NCI-H82 treated with DMSO at 0.1 percent for 48 hours (cell line): ENCODE results near the gene SORCS2.

Experiments
- DNase-seq: peaks from one replicate; lab custom pipeline; 2025; ENCODE audit not compliant: unreplicated experiment; lab: John Stamatoyannopoulos, UW

Gene SORCS2

DNA sequence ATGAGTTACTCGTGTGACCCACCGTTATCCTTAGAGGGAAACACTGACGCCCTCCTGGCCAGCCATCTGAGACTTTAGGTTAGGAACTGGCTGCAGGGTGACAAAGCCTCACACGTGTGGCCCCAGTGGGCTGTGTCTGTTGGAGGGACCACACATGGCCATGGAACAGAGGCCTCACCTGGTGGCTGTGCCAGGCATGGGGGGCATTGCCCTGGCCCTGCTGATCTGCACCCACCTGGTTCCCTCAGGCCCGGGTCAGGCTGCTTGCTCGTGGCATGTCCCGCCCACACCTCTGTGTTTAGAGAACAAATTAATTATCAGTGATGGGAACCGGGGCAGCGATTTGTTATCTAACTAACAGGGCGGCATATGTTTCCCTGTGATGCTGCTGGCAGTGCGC is 343.3 kb downstream of the SORCS2 start:
- DNase-seq: no peak

DNA sequence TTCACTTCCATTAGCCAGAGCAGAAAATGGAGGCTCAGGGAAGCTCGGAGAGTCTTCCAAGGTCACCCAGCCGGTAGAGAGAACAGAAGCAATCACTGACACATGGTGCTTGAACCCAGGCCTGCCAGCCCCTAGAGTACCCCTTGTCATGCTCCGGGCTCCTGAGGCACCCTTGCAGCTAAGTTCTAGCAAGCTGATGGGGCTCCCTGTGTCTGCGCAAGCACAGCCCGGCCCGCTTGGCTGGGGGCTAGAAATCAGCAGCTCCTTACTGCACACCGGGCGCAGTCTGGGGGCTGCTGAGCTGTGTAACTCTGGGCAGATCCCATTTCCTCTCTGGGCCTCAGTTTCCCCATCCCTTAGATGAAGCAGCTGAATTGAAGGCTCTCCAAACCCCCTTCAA is 344.5 kb downstream of the SORCS2 start:
- DNase-seq: no peak

GRCh38 chr4:7537853-7538400 is 345.6 kb downstream of the SORCS2 start:
- no peak for DNase-seq

DNA sequence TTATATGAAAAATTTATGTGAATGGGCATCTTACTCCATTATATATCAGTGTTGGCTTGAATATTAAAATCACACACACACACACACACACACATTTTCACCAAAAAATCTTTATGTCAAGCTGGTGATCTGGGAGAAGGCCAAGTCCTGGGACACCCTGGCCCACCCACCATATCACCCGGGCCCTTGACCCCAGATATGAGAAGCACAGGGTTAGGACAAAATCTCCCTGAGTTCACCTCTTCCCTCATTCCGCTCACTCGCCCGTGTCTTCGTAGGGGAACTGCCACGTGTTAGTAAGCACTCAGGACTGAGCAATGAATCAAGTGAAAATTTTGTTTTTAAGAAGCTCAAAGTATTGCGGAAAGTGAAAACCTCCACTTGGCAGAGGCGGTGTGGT is 346.2 kb downstream of the SORCS2 start:
- DNase-seq: no peak

- DNase-seq: no peak
Measured at GRCh38 chr4:7539186-7539585, 346.8 kb downstream of the SORCS2 start.

DNA sequence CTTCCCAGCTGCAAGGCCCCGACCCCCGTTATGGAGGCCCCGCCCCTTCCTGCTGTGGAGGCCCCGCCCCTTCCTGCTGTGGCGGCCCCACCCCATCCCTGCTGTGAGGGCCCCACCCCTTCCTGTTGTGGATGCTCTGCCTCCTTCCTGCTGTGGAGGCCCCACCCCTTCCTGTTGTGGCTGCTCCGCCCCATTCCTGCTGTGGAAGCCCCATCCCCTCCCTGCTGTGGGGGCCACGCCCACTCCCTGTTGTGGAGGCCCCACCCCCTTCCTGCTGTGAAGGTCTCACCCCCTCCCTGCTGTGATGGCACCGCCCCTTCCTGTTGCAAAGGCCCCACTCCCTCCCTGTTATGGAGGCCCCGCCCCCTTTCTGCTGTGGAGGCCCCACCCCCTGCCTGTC is 347.3 kb downstream of the SORCS2 start:
- peak; percentile 42 for DNase-seq

- DNase-seq: no peak
Measured at GRCh38 chr4:7540206-7540605, 347.9 kb downstream of the SORCS2 start.

GRCh38 chr4:7540654-7541413 is 348.5 kb downstream of the SORCS2 start:
- no peak for DNase-seq

DNA sequence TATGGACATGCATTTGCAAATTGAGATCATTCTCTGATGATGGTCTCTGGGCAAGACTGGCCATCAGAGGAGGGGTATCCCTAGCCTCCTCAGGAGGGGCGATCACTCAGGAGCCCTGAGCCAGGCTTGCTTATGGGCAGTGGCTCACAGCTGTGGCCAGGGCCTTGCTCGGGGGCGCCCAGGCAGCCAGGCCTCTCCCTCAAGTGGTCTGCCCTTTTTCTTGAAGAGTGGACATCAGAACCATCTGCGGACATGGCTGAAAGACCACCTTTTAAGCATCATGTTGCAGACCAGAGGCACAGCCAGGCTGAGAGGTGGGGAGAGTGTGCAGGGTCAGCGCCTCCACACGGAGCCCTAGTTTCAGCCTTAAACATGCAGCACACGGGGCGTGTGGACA is 349.1 kb downstream of the SORCS2 start:
- DNase-seq: no peak

GRCh38 chr4:7542781-7543180 is 350.4 kb downstream of the SORCS2 start:
- DNase-seq: no peak

DNA sequence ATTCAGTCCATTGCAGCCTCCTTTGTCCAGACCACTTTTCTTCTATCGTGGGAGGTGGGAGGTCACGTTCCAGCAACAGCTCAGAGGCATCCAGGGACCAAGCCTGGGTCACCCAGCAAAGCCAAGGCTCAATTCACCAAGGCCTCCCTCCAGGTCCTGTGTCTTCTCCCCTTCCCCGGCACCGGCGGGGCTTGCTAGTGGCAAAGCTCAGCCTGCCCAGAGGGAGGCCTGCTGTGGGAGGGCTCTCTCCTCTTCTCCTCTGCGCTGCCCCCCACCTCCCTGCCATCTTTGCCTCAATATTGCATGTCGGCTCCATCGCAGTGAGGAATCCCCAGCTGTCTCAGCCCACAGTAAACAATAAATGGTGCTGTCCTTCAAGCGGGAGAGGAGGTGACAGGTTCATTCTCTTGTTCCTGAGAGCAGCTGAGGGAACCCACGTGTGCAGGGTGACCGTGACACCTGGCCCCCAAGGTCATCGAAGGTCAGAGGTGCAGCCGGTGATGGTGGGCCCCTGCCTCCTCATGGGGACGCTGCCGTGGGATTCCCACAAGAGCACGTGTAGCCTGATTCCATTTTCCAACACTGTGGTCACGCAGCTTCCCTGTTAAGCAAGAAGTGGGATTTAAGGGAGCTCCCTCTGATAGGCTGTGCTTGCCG is 353.9 kb downstream of the SORCS2 start:
- DNase-seq: no peak

GRCh38 chr4:7546809-7547367 is 354.6 kb downstream of the SORCS2 start:
- no peak for DNase-seq

- DNase-seq: no peak
Measured at GRCh38 chr4:7547368-7548040, 355.2 kb downstream of the SORCS2 start.

- no peak for DNase-seq
Measured at GRCh38 chr4:7549866-7550265, 357.5 kb downstream of the SORCS2 start.

- DNase-seq: no peak
Measured at GRCh38 chr4:7552466-7552865, 360.1 kb downstream of the SORCS2 start.

DNA sequence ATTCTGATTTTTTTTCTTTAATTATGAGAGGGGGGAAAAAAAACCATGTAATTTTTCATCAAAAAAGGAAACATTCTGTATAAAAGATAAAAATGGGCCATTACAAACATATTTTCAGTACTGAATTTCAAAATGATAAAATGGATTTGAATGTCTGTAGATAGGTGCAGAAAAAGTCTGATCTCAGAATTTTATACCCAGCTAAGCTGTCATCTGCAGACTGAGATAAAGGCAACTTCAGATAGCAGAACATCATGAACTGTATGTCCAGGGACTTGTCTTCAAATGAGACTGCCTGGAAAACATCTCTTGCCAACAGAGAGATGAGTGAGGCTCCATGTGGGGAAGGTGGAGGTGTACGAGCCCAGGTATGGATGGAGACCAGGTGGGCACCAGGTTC is 360.9 kb downstream of the SORCS2 start:
- DNase-seq: no peak

GRCh38 chr4:7554905-7555304 is 362.6 kb downstream of the SORCS2 start:
- DNase-seq: no peak

DNA sequence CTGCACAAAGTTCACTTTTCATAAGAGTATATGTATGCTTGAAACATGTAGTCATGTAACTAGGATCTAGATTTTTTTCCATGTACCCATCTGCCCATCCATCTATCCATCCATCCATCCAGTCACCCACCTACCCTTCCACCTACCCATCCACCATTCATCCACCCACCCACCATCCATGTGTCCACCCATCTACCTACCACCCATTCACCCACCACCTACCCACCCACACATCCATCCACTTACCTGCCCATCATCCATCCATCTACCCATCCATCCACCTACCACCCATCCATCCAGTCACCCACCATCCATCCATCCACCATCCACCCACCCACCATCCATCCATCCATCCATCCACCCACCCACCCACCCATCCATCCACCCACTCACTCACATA is 364.2 kb downstream of the SORCS2 start:
- DNase-seq: no peak

DNA sequence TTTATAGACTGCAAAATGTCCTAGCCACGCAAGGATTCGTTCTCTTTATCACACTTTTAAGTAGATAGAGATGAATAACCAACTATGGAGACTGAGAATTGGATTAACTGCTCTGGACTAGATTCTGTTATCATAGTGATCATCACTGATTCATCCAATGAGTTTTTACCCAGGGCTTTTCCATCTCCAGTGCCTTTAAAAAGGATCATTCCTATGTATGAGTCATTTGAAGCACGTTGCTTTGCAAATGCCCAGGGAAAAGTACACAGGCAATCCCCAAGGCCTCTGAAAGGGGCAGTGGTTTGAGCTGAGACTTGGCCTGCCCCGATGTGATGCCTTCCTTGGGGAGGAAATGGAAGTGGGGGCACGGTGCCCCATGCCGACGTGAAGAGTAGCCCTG is 365.1 kb downstream of the SORCS2 start:
- DNase-seq: no peak

- DNase-seq: no peak
Measured at GRCh38 chr4:7558436-7558835, 366.1 kb downstream of the SORCS2 start.

- DNase-seq: no peak
Measured at GRCh38 chr4:7559316-7559715, 367.0 kb downstream of the SORCS2 start.
